SK-N-SH (cell line): Measurements from ENCODE around the gene MRPS11.
"Not testable (repeated sequence)": the region's sequence is repeated elsewhere in the genome, so short reads cannot be mapped to it uniquely, and the experiment has no call there.

Experiments
- EP300 ChIP-seq, 2 experiments: IDR thresholded peaks; 2 replicates each; pipeline versions ENCODE4 v1.4.0 to v1.6.1; 2012; ENCODE audit warnings: borderline replicate concordance in 1 of 2, low read depth in 1 of 2, low read length in 1 of 2
- GABPA ChIP-seq: IDR thresholded peaks from 2 replicates; pipeline ENCODE4 v1.4.0; 2012; ENCODE audit warnings: low read depth, mild to moderate bottlenecking
- NRF1 ChIP-seq: IDR thresholded peaks from 2 replicates; pipeline ENCODE4 v1.6.1; 2012; ENCODE audit warnings: low read depth, mild to moderate bottlenecking, low read length
- POLR2AphosphoS5 ChIP-seq: IDR thresholded peaks from 2 replicates; pipeline ENCODE4 v1.6.1; 2012; ENCODE audit warnings: low read depth, low read length
- RAD21 ChIP-seq: IDR thresholded peaks from 2 replicates; pipeline ENCODE4 v1.6.1; 2012; ENCODE audit warnings: mild to moderate bottlenecking, low read length
- RFX5 ChIP-seq: IDR thresholded peaks from 2 replicates; pipeline ENCODE4 v1.6.1; 2012; ENCODE audit warnings: mild to moderate bottlenecking, improper control_type of control experiment, low read length
- SMC3 ChIP-seq: IDR thresholded peaks from 2 replicates; pipeline ENCODE4 v1.6.1; 2012; ENCODE audit warnings: low read depth, low read length, improper control_type of control experiment
- TCF12 ChIP-seq: IDR thresholded peaks from 2 replicates; pipeline ENCODE4 v1.4.0; 2012
- TEAD4 ChIP-seq: IDR thresholded peaks from 2 replicates; pipeline ENCODE4 v1.4.0; 2012; ENCODE audit warnings: mild to moderate bottlenecking, borderline replicate concordance; ENCODE audit not compliant: insufficient read depth
- TF ChIP-seq, protein P1 (sequence below): IDR thresholded peaks from 2 replicates; pipeline ENCODE4 v1.4.0; 2012; ENCODE audit warnings: low read depth, borderline replicate concordance
- TF ChIP-seq, protein P2 (sequence below): fragments of 200-600 bp; sonication (generic); IDR thresholded peaks from 2 replicates; pipeline ENCODE4 v1.6.1; 2017; ENCODE audit warnings: antibody characterized with exemption, mild to moderate bottlenecking, moderate library complexity
- TF ChIP-seq, protein P3 (sequence below): IDR thresholded peaks from 2 replicates; pipeline ENCODE4 v1.4.0; 2012; ENCODE audit warnings: low read depth
- TF ChIP-seq, protein P4 (sequence below): IDR thresholded peaks from 2 replicates; pipeline ENCODE4 v1.6.1; 2012; ENCODE audit warnings: mild to moderate bottlenecking, low read depth, low read length, moderate library complexity
- TF ChIP-seq, protein P5 (sequence below): fragments of 150-350 bp; IDR thresholded peaks from 2 replicates; pipeline ENCODE4 v1.6.1; 2017; ENCODE audit warnings: antibody characterized with exemption, low read length, low read depth, borderline replicate concordance

DNA sequence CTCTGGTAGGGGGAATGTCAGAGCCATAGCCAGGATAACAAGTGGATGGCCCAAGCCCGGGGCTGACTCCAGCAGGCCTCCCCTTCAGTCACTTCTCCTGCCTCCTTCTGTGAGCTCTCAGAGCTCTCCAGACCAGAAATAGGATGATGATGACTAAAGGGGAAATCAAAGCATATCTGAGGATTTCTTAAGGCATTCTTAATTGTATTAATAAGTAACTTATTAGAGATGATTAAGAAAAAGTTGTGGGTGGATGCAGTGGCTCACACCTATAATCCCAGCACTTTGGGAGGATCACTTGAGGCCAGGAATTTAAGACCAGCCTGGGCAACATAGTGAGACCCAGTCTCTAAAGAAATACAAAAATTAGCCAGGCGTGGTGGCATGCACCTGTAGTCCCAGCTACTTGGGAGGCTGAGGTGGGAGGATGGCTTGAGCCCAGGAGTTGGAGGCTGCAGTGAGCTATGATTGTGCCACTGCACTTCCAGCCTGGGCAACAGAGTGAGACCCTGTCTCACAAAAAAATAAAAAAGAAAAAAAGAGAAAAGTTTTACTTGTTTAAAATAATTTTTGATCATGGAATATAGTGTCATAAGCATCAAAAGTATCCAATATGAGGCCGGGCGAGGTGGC is 6.3 kb downstream of the MRPS11 start:
- TF ChIP-seq, protein P1, sequence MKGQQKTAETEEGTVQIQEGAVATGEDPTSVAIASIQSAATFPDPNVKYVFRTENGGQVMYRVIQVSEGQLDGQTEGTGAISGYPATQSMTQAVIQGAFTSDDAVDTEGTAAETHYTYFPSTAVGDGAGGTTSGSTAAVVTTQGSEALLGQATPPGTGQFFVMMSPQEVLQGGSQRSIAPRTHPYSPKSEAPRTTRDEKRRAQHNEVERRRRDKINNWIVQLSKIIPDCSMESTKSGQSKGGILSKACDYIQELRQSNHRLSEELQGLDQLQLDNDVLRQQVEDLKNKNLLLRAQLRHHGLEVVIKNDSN: not testable (repeated sequence)
- TF ChIP-seq, protein P2, sequence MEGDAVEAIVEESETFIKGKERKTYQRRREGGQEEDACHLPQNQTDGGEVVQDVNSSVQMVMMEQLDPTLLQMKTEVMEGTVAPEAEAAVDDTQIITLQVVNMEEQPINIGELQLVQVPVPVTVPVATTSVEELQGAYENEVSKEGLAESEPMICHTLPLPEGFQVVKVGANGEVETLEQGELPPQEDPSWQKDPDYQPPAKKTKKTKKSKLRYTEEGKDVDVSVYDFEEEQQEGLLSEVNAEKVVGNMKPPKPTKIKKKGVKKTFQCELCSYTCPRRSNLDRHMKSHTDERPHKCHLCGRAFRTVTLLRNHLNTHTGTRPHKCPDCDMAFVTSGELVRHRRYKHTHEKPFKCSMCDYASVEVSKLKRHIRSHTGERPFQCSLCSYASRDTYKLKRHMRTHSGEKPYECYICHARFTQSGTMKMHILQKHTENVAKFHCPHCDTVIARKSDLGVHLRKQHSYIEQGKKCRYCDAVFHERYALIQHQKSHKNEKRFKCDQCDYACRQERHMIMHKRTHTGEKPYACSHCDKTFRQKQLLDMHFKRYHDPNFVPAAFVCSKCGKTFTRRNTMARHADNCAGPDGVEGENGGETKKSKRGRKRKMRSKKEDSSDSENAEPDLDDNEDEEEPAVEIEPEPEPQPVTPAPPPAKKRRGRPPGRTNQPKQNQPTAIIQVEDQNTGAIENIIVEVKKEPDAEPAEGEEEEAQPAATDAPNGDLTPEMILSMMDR: not testable (repeated sequence)
- TF ChIP-seq, protein P3, sequence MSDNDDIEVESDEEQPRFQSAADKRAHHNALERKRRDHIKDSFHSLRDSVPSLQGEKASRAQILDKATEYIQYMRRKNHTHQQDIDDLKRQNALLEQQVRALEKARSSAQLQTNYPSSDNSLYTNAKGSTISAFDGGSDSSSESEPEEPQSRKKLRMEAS: not testable (repeated sequence)
- TF ChIP-seq RFX5; SMC3; TCF12; NRF1; EP300 (IDR thresholded peaks at IDR 0.05; ENCODE audit: borderline replicate concordance in 1 of 2, low read depth in 1 of 2, low read length in 1 of 2); TEAD4; RAD21; GABPA; POLR2AphosphoS5: not testable (repeated sequence)
- TF ChIP-seq, protein P4, sequence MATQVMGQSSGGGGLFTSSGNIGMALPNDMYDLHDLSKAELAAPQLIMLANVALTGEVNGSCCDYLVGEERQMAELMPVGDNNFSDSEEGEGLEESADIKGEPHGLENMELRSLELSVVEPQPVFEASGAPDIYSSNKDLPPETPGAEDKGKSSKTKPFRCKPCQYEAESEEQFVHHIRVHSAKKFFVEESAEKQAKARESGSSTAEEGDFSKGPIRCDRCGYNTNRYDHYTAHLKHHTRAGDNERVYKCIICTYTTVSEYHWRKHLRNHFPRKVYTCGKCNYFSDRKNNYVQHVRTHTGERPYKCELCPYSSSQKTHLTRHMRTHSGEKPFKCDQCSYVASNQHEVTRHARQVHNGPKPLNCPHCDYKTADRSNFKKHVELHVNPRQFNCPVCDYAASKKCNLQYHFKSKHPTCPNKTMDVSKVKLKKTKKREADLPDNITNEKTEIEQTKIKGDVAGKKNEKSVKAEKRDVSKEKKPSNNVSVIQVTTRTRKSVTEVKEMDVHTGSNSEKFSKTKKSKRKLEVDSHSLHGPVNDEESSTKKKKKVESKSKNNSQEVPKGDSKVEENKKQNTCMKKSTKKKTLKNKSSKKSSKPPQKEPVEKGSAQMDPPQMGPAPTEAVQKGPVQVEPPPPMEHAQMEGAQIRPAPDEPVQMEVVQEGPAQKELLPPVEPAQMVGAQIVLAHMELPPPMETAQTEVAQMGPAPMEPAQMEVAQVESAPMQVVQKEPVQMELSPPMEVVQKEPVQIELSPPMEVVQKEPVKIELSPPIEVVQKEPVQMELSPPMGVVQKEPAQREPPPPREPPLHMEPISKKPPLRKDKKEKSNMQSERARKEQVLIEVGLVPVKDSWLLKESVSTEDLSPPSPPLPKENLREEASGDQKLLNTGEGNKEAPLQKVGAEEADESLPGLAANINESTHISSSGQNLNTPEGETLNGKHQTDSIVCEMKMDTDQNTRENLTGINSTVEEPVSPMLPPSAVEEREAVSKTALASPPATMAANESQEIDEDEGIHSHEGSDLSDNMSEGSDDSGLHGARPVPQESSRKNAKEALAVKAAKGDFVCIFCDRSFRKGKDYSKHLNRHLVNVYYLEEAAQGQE: not testable (repeated sequence)
- TF ChIP-seq, protein P5, sequence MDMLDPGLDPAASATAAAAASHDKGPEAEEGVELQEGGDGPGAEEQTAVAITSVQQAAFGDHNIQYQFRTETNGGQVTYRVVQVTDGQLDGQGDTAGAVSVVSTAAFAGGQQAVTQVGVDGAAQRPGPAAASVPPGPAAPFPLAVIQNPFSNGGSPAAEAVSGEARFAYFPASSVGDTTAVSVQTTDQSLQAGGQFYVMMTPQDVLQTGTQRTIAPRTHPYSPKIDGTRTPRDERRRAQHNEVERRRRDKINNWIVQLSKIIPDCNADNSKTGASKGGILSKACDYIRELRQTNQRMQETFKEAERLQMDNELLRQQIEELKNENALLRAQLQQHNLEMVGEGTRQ: not testable (repeated sequence)
